Neutrophil (primary cell): ENCODE results near the gene ODR4.

Experiments
- H3K27ac ChIP-seq: fragments of 200-600 bp; sonication (generic); 2 replicates; pipeline ENCODE4 v1.5.1; 2016; ENCODE audit warnings: mild to moderate bottlenecking, moderate library complexity
- H3K27me3 ChIP-seq: fragments of 200-600 bp; sonication (generic); 2 replicates; pipeline ENCODE4 v1.6.0; 2016; ENCODE audit warnings: mild to moderate bottlenecking
- H3K36me3 ChIP-seq: fragments of 200-600 bp; sonication (generic); 2 replicates; pipeline ENCODE4 v1.5.1; 2017
- H3K4me1 ChIP-seq, 2 experiments: fragments of 200-600 bp in 1 of 2; sonication (generic) in 1 of 2; 1 replicate in 1 of 2; 2 replicates in 1 of 2; pipeline versions ENCODE4 v1.5.1 to v1.6.1; 2013 to 2016; ENCODE audit warnings: low read depth in 1 of 2, low read length in 1 of 2, mild to moderate bottlenecking in 1 of 2, moderate library complexity in 1 of 2; ENCODE audit not compliant: control insufficient read depth in 1 of 2, insufficient read depth in 1 of 2
- H3K4me3 ChIP-seq, 2 experiments: fragments of 200-600 bp in 1 of 2; sonication (generic) in 1 of 2; 1 replicate in 1 of 2; 2 replicates in 1 of 2; pipeline ENCODE4 v1.5.1; 2013 to 2016; ENCODE audit warnings: low read depth in 1 of 2, low read length in 1 of 2, mild to moderate bottlenecking in 1 of 2, moderate library complexity in 1 of 2
- H3K9me3 ChIP-seq: fragments of 200-600 bp; sonication (generic); 2 replicates; pipeline ENCODE4 v1.5.1; 2016
- CTCF ChIP-seq: fragments of 200-600 bp; sonication (generic); IDR thresholded peaks from 2 replicates; pipeline ENCODE4 v1.5.1; 2016; ENCODE audit warnings: antibody characterized with exemption

ODR4 gene

GRCh38 chr1:186426118-186426517 lies 50.5 kb downstream of the ODR4 start:
- Histone ChIP-seq H3K4me1 (no peaks in the 10 kb centered on the region), H3K9me3 (no peaks in the 10 kb centered on the region), H3K4me3 (no peak overlapping the region), H3K36me3 (no peaks in the 10 kb centered on the region), H3K27me3 (no peaks in the 10 kb centered on the region), H3K27ac (no peak overlapping the region)
- TF ChIP-seq CTCF: no peak

- no peak overlapping the region for H3K4me3 ChIP-seq
- H3K4me1 ChIP-seq: no peaks in the 10 kb centered on the region
- no peaks in the 10 kb centered on the region for H3K9me3 ChIP-seq
- H3K27ac ChIP-seq: no peak overlapping the region
- no peaks in the 10 kb centered on the region for H3K27me3 ChIP-seq
- no peak for TF ChIP-seq CTCF
- no peaks in the 10 kb centered on the region for H3K36me3 ChIP-seq
These were observed 53.4 kb downstream of the ODR4 start for GRCh38 chr1:186429017-186429416.

- Histone ChIP-seq H3K27me3 (no peaks in the 10 kb centered on the region), H3K4me3 (no peak overlapping the region), H3K36me3 (no peaks in the 10 kb centered on the region), H3K27ac (no peak overlapping the region), H3K4me1 (peaks cover 2 to 7% of the 10 kb centered on the region in 2 experiments), H3K9me3 (no peaks in the 10 kb centered on the region)
- TF ChIP-seq CTCF: no peak
These were observed 59.7 kb downstream of the ODR4 start for GRCh38 chr1:186435336-186435735.

- H3K36me3 ChIP-seq: no peaks in the 10 kb centered on the region
These were observed 62.9 kb downstream of the ODR4 start for GRCh38 chr1:186438567-186438966.

GRCh38 chr1:186440584-186440983 lies 64.9 kb downstream of the ODR4 start:
- Histone ChIP-seq H3K4me1 (peaks cover 23 to 30% of the 10 kb centered on the region in 2 experiments), H3K27me3 (no peaks in the 10 kb centered on the region), H3K36me3 (no peaks in the 10 kb centered on the region), H3K4me3 (no peak overlapping the region), H3K27ac (no peak overlapping the region), H3K9me3 (no peaks in the 10 kb centered on the region)
- no peak for TF ChIP-seq CTCF

More at GRCh38 chr1:186438567-186438966, 62.9 kb downstream of the ODR4 start:
- Histone ChIP-seq H3K27ac (no peak overlapping the region), H3K4me3 (no peak overlapping the region), H3K9me3 (no peaks in the 10 kb centered on the region), H3K4me1 (peaks cover 25 to 31% of the 10 kb centered on the region in 2 experiments), H3K27me3 (no peaks in the 10 kb centered on the region)
- no peak for TF ChIP-seq CTCF
